ENCODE data around the gene PTH1R.

PTH1R gene

DNA sequence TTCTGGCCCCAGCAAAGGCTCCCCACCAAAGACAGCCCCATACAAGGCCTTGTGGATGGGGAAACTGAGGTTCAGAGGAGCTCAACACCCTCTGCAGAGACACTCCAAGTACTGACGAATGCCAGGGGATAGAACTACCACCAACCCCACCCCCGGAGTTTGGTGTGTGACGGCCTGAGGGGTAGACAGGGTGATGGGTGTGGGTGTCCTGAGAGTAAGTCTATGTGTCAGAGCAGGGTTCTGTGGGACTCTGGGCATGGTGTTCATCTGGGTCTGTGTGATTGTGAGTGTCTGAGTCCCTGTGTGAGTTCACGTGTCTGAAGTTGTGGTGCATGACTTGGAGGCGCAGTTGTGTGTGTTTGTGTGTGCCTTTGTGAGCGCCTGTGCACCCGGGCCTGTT is 7.4 kb downstream of the PTH1R start:
- TF ChIP-seq, protein P1, sequence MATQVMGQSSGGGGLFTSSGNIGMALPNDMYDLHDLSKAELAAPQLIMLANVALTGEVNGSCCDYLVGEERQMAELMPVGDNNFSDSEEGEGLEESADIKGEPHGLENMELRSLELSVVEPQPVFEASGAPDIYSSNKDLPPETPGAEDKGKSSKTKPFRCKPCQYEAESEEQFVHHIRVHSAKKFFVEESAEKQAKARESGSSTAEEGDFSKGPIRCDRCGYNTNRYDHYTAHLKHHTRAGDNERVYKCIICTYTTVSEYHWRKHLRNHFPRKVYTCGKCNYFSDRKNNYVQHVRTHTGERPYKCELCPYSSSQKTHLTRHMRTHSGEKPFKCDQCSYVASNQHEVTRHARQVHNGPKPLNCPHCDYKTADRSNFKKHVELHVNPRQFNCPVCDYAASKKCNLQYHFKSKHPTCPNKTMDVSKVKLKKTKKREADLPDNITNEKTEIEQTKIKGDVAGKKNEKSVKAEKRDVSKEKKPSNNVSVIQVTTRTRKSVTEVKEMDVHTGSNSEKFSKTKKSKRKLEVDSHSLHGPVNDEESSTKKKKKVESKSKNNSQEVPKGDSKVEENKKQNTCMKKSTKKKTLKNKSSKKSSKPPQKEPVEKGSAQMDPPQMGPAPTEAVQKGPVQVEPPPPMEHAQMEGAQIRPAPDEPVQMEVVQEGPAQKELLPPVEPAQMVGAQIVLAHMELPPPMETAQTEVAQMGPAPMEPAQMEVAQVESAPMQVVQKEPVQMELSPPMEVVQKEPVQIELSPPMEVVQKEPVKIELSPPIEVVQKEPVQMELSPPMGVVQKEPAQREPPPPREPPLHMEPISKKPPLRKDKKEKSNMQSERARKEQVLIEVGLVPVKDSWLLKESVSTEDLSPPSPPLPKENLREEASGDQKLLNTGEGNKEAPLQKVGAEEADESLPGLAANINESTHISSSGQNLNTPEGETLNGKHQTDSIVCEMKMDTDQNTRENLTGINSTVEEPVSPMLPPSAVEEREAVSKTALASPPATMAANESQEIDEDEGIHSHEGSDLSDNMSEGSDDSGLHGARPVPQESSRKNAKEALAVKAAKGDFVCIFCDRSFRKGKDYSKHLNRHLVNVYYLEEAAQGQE (IDR thresholded peaks at IDR 0.05; ENCODE audit: insufficient replicate concordance, low read depth) = no peak
- TF ChIP-seq GABPA (IDR thresholded peaks at IDR 0.05; ENCODE audit: low read depth) = no peak
- TF ChIP-seq, protein P2, sequence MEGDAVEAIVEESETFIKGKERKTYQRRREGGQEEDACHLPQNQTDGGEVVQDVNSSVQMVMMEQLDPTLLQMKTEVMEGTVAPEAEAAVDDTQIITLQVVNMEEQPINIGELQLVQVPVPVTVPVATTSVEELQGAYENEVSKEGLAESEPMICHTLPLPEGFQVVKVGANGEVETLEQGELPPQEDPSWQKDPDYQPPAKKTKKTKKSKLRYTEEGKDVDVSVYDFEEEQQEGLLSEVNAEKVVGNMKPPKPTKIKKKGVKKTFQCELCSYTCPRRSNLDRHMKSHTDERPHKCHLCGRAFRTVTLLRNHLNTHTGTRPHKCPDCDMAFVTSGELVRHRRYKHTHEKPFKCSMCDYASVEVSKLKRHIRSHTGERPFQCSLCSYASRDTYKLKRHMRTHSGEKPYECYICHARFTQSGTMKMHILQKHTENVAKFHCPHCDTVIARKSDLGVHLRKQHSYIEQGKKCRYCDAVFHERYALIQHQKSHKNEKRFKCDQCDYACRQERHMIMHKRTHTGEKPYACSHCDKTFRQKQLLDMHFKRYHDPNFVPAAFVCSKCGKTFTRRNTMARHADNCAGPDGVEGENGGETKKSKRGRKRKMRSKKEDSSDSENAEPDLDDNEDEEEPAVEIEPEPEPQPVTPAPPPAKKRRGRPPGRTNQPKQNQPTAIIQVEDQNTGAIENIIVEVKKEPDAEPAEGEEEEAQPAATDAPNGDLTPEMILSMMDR (IDR thresholded peaks at IDR 0.05; ENCODE audit: insufficient read depth, low read length) = no peak
- TF ChIP-seq POLR2AphosphoS5 (IDR thresholded peaks at IDR 0.05; ENCODE audit: low read depth) = no peak
- peaks cover 47% of the 10 kb centered on the region for H3K27me3 ChIP-seq (ENCODE audit: insufficient read depth, poor library complexity, severe bottlenecking)
- no peak overlapping the region for H3K4me3 ChIP-seq (replicated peaks; ENCODE audit: insufficient read depth, low read length)
- H3K27ac ChIP-seq (replicated peaks) = no peak overlapping the region
- DNase-seq (ENCODE audit: low read depth in 1 of 2, low spot score in 1 of 2) = no peak

GRCh38 chr3:46885612-46886011 is 8.1 kb downstream of the PTH1R start:
- Histone ChIP-seq H3K27me3 (ENCODE audit: insufficient read depth, poor library complexity, severe bottlenecking) (peaks cover 43% of the 10 kb centered on the region), H3K27ac (replicated peaks) (no peak overlapping the region), H3K4me3 (replicated peaks; ENCODE audit: insufficient read depth, low read length) (no peak overlapping the region)
- DNase-seq (ENCODE audit: low read depth in 1 of 2, low spot score in 1 of 2) = no peak
- TF ChIP-seq GABPA (IDR thresholded peaks at IDR 0.05; ENCODE audit: low read depth) (no peak), SPI1 (IDR thresholded peaks at IDR 0.05; ENCODE audit: borderline replicate concordance, low read depth) (no peak), POLR2AphosphoS5 (IDR thresholded peaks at IDR 0.05; ENCODE audit: low read depth) (no peak)
- TF ChIP-seq, protein P2 (IDR thresholded peaks at IDR 0.05; ENCODE audit: insufficient read depth, low read length) = no peak
- TF ChIP-seq, protein P1 (IDR thresholded peaks at IDR 0.05; ENCODE audit: insufficient replicate concordance, low read depth) = no peak

GRCh38 chr3:46887980-46888494 is 10.5 kb downstream of the PTH1R start:
- no peak overlapping the region for H3K4me3 ChIP-seq (replicated peaks; ENCODE audit: insufficient read depth, low read length)
- DNase-seq (ENCODE audit: low read depth in 1 of 2, low spot score in 1 of 2) = no peak
- peaks cover 37% of the 10 kb centered on the region for H3K27me3 ChIP-seq (ENCODE audit: insufficient read depth, poor library complexity, severe bottlenecking)
- no peak overlapping the region for H3K27ac ChIP-seq (replicated peaks)
- TF ChIP-seq POLR2AphosphoS5 (IDR thresholded peaks at IDR 0.05; ENCODE audit: low read depth) = no peak
- TF ChIP-seq, protein P1 (IDR thresholded peaks at IDR 0.05; ENCODE audit: insufficient replicate concordance, low read depth) = no peak
- TF ChIP-seq GABPA (IDR thresholded peaks at IDR 0.05; ENCODE audit: low read depth) = no peak
- TF ChIP-seq SPI1 (IDR thresholded peaks at IDR 0.05; ENCODE audit: borderline replicate concordance, low read depth) = no peak
- TF ChIP-seq, protein P2 (IDR thresholded peaks at IDR 0.05; ENCODE audit: insufficient read depth, low read length) = no peak
